ENCODE results near the gene ARHGEF6.

- TF ChIP-seq POLR2AphosphoS5 (IDR thresholded peaks at IDR 0.05; ENCODE audit: low read depth, low read length) (no peak), REST (IDR thresholded peaks at IDR 0.05; ENCODE audit: insufficient read depth in 1 of 2, low read depth in 2 of 2, low read length in 2 of 2) (no peak), TAF1 (IDR thresholded peaks at IDR 0.05; ENCODE audit: borderline replicate concordance, insufficient read depth, low read length) (no peak), SIN3A (IDR thresholded peaks at IDR 0.05; ENCODE audit: borderline replicate concordance, insufficient read depth, low read length) (no peak)
Observed at GRCh38 chrX:136783159-136783558, 2.4 kb upstream of the ARHGEF6 start.
